CD4-positive, alpha-beta T cell treated with Interleukin-1 beta for 1 hour (primary cell): ENCODE data around the gene BRAT1.

Experiments
- DNase-seq, 2 donors: peaks; one replicate each; pipeline ENCODE4 v3.0.0-alpha.2; 2020 to 2022

Gene BRAT1

DNA sequence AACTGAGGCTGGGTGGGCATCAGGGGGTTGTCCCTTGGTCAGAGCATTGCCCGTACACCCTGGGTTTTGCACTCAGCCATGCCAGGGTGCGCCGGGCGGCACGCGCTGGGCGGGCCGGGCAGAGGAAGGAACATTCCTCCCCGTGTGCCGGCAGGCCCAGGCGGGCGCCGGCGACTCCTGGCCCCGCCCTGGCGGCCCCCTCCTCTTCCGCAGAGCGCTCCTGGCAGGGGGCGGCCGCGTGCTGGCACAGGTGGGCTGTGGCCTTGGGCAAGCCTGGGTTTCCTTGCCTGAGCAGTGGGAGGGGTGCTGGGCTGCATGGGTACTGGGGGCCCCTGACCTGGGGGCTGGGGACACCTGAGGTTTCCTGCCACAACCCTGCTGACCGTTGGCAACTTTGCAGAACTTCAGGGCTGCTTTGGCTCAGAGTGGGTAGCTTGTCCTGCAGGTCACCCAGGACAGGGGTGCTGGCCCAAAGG is 31.8 kb downstream of the BRAT1 start:
- DNase-seq: no peak

DNA sequence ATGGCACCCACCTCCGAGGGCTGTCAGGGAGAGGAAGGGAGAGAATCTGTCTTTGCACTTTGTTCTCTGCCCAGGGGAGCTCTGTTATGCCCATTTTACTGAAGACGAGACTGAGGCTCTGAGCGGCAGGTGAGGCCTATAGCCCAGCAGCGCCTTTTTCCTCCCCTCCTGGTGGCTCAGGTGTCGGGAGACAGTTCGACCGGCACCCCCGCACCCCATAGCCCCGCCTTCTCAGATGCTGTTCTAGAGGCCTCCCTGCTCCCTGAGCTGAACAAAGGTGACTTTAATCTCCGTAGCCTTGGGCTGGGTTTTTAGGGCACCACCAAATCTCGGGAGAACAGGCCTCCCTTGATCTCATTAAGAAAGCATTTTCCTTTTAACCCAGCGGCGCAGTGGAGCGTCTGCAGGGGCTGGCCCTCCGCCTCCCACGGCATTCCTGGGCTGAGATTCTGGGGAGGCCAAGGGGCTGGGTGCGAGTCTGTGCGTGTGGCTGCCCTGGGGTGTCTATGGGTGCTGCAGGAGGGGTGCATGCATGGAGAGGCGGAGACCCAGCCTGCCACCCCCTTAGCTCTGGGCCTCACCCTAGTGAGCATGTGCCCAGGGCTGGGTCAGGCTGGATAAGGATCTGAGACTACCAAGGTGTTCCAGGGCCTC is 32.4 kb downstream of the BRAT1 start:
- no peak for DNase-seq

DNA sequence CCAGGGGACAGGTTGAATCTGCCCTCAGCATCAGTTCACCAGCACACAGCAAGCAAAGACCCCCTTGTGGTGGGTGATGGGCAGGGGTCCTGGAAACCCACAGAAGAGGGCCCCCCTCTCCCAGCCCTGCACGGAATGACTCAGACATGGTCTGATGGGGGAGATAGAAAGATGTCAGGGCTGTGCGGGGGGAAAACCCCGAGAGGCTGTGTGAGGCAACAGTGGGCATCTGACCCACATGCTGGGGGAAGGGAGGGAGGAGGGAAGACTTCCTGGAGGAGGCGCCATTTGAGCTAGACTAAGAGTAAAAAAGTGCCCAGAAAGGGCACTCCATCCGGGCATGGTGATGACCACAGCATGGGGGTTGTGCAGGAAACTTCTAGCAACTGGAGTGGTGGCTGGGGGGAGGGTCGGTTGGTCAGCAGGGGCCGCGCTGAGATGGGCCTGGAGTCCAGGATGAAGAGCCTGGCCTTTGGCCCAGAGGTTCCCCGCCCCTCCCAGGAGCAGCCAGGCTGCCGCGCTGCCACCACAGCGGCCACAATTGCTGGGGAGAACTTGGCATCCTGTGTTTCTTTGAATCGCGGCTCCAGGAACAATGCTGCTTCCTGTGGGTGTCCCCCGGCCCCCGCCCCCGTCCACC is 33.3 kb downstream of the BRAT1 start:
- peak; percentile 76 to 79 for DNase-seq

DNA sequence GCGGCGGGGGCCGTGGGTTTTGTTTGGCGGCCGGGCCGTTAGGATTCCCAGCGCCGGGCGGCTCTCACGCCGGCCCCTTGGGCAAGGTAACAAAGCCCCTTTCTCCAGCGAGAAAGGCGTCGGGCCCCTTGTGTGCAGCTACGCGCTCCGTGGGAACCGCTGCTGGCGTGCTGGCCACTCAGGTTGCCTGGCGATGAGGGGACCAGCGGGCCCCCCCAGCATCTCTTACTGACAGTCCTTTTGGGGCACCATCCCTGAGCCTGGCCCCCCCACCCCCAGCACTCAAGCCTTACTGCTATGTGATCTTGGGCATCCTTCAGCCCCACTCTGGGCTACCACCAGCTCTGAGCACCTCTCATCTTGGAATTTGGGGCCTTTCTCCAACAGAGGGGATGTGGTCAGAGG is 34.0 kb downstream of the BRAT1 start:
- no peak for DNase-seq

DNA sequence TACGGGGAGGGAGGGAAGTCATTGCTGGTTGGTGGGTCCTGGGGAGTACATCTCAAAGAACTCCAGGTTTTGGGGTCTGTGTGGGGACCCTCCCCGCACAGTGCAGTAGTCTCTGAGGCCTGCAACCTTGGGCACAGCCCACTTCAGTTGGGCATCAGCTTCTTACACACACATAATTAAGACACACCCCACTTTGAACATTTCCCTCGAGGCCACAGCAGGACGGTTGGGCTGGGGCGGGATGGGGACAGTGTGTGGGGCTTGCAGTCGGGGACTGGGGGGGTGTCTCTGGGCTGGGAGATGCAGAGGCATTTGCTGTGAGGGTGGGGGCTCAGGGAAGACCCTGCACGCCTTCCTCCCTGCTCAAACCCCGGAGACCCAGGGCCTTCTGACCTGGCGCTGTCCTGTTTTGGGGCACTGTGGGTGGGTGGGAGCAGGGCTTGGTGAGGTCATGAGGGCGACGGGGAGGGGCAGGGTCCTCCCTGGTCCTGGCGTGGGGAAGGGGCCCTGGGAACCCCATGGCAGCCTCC is 34.5 kb downstream of the BRAT1 start:
- DNase-seq: no peak

DNA sequence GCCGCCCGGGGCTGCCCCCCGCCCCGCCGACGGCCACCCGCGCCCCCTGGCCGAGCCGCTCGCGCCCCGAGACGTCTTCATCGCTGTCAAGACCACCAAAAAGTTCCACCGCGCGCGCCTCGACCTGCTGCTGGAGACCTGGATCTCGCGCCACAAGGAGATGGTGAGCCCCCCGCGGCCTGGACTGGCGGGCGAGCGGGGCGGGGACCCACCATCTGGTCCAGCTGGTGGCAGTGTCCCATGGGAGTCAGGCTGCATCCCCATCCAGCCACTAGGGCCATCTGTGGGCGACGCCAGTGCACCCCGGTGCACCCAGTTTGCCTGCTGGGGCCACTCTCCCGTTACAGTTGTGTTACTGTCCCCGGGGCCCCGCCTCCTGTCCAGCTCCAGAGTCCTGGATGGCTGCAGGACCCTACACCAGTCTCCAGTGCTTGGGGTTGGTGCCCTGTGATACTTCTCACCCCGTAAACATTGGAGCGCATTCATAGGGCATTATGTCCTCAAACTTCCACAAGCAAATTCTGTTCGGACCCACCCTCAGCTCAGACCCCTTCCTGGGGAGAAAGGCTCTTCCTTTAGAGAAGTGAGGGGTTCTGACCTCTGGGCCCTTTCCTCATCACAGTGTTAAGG is 35.1 kb downstream of the BRAT1 start:
- peak in 1 of 2 donors; percentile 39 for DNase-seq

DNA sequence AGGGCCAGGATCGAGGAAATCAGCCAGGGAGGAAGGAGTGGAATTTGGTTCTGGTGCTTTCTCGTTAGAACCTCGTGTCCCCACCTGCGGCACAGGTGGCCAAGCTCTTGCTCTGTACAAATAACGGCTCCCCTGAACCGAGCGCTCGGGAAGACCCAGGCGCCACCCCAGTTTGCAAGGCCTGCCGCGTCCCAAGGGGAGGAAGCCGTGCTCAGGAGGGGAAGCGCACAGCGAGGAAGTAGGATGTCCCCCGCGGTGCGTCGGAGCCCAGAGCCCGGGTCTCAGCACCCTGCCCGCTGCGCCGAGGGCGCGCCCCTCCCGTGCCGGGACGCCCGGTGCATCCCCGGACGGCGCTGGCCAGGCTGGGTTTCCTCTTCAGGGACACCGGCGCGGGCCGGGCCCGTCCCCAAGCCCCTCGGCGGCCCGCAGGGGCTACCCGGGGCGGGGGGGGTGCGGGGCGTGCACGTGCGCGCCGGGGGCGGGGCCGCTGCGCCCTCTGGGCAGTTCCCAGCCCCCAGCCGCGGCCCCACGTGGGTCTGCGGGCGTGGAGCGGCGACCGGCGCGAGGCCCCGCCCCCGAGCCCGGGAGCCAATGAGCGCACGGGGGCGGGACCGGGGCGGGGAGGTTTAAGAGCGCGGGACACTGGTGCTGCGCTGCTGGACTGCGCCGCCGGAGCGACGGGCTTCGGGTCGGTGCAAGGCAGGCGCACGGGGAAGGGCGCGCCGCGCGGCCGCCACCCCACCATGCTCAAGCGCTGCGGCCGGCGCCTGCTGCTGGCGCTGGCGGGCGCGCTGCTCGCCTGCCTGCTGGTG is 36.0 kb downstream of the BRAT1 start, which contains the start of gene LFNG:
Gene LFNG (plus strand): TSS at position 656 of the 812 bp plus-strand sequence. CDS start 88 bp downstream, at position 744.
- peak; percentile 88 to 91 for DNase-seq

DNA sequence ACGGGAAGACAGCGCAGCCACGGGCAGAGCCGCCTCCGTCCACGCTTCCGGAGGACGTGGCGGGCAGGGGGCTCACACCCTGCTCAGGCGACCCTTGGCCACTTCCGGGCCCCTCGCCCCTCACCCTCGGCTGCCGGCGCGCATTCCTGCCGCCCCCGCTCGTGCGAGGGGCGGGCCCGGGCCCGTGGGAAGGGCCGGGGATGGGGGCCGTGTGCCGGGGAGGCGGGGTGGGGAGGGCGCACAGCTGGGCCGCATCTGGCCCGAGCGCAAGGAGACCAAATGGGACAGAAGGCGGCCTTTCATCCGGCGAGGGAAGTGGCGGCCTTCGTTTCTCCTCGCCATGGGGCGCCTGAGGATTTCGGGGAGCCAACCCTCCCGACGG is 36.6 kb downstream of the BRAT1 start:
- no peak for DNase-seq

DNA sequence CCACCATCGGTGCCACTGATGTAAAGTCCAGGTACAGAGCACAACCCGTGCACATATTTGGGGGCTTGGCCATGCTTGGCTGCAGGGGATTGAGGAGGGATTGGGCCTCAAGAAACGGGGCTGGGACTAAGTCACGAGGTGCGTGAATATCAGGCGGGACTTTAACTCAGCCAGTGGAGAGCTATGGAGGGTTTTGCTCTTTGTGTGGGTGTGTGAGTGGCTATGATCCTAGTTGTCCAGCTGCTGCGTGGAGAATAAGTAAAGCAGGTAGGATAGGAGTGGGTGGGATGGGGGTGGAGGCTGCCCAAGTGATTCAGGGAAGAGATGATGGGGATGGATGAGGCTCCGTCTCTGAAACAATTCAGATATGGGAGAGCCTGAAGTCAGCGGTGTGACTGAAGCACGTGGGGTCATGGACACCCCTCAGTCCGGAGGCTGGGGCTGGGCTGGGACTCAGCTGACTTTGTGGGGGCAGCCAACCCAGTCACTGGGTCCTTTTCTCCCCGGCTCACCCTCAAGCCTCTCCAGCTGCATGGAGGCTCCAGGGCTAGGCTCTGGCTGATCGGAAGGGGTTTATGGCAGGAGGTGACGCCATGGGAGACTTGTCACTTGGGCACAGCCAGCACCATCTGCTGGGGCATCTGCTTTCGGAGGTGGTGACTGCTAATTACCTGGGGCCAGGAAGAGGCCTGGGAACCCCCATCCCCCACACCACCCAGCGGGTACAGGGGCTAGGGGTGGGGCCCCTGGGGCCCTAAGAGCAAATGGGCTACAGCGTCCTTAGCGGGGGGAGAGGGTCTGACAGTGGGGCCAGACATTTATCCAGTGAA is 37.4 kb downstream of the BRAT1 start:
- no peak for DNase-seq

DNA sequence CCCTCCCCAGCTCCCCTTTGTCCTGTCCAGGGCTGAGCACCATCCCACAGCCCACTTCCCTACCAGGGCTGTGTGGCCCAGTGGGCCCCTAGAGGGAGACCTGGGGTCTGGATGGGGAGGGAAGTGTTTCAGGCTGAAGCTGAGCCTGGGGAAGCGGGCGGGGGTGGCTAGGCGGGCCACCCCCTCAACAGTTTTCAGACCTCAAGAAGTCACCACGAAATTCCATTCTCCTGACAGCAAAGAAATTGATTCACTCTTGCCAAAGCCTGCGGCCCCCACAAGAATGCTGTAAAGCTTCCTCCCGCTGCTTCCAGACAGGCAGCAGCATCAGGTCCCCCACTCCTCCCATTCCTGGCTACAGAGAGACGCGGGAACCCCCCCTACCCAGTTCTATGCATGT is 38.3 kb downstream of the BRAT1 start:
- no peak for DNase-seq

DNA sequence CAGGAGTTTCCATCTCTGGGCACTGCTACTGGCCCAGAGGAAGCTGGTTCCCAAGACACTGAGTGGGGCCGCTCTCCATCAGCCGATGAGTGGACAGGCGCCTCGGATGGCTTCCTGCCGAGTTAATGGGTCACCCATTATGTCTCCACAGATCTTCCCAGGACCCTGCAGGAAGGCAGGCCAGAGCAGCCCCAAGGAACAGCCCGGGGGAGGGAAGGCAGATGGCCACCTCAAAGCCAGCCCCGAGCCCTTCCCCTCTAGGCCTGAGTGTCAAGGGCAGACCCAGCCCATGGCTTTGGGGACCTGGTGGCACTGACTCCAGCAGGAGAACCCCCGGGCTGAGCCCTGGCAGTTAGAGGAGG is 39.1 kb downstream of the BRAT1 start:
- DNase-seq: no peak

DNA sequence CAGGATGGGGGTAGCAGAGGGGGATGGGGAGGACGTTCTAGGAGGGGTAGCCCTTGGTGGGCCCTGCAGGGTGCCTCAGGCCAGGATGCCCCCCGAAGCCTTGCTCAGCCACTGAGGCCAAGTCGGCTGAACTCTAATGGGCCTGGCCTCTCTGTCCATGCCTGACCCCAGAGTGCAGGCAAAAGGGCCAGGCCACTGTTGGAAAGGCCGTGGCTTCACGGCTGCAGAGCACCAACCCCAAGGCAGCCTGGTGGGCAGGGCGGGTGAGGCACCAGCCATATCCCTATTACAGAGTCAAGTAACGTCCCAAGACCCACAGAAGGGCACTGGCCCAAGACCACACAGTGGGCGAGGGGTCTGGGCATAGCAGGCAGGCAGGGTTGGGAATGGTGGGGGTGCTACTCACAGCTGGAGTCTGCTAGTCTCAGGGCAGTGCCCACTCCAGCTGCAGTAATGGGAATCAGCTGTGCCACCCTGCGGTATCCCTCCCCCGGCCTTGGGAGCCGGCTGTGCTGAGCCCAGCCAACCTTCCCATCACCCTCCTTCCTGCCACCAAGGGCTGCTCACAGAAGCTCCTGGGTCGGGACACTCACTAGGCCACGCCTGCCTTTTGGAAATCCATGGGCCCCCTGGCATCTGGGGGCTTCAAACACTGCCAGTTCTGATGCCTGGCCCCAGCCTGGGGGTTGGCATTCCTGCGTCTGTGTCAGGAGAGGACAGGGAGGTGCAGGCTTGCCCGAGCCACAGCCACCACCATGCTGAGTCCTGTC is 39.7 kb downstream of the BRAT1 start:
- DNase-seq: no peak

DNA sequence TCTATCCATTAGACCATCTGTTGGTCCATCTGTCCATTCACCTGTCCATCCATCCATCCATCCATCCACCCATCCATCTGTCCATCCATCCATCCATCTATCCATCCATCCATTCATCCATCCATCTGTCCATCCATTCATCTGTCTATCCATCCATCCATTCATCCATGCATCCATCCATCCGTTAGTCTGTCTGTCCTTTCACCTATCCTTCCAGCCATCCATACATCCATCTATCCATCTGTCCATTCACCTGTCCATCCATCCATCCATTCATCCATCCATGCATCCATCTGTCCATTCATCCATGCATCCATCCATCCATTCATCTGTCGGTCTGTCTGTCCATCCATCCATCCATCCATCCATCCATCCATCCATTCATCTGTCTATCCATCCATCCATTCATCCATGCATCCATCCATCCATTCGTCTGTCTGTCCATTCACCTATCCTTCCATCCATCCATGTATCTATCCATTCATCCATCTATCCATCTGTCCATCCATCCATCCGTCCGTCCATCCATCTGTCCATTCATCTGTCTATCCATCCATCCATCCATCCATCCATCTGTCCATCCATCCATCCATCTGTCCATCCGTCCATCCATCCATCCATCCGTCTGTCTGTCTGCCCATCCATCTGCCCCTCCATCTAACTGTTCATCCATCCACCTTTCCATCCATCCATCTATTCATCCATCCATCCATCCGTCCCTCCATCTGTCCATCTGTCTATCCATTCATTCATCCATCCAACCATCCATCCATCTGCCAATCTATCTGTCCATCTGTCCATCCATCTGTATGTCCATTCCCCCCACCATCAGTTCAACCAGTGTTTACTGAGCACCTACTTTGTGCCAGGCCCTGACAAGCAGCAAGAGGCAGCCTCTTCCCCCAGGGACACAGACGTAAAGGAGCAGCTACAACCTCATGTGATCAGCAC is 40.6 kb downstream of the BRAT1 start:
- no peak for DNase-seq

DNA sequence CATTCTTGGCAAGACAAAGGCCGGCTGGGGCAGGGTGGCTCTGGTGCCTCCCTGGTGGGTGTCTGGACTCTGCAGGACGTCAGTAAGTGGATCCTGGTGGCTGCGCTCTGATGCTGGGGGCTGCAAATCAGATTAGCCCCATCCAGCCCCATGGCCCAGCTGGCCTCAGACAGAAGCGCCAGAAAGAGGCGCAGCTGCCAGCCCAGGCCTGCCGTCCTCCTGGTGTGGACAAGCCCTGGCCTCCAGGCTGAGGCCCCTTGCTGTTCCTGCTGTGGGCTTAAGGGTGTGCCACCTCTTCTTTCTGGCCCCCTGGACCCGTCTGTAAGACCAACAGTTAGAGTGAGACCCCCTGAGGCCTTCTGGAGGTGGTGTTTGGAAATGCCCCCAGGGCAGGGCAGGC is 41.6 kb downstream of the BRAT1 start:
- DNase-seq: no peak

DNA sequence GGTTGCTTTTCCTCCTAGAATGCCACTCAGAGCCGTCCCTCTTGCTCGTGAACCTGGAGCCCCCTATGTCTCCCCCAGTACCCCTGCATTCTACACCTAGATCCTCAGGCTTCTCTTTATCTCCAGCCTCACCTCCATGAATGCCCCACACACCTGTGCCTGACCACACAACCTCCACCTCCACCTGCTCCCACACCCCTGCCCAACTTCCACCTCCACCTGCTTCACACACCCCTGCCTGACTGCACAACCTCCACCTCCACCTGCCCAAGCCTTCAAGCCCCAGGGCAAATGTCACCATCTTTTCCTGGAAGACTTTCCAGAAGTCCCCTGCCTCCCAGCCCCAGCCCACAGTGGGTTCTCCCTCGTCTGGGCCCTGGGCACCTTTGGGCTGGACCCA is 42.6 kb downstream of the BRAT1 start:
- DNase-seq: no peak

DNA sequence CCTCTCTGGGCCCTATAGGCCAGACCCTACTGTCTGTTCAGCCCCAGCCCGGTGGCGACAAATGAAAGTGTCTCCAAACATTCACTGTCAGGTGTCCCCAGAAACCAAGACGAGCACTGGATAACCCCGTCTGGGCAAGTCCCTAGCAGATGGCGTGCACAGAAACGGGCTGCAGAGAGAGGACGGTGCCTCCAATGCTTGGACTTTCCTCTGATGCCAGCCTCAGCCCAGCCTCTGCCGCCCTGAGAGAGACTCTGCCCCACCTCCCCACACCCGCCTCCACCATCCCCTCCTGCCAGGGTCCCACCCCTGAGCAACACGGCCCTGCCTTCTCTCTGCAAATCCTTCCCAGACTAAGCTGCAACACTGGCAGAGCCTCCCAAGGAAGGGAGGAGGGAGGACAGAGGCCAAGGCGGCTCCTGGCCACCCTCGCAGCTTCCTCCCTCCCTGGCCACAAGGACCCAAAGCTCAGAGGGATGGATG is 43.1 kb downstream of the BRAT1 start:
- peak in 1 of 2 donors; percentile 55 for DNase-seq

DNA sequence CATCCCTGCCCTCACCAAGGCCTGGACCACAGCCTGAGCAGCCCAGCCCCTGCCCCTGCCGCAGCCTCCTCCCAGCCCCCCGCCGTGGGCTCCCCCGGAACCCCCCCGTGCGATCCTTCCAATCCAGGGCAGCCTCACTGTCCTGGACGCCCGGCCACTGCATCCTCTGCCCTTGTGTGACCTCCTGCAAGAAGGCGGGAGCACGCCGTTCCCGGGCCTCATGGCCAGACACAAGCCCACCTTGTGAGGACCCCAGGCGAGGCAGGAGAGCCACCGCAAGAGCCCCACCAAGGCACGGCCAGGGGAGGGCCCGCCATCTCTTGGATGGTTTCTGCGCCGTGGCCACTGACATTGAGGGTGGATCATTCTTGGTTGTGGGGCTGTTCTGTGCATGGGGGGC is 43.6 kb downstream of the BRAT1 start:
- no peak for DNase-seq

DNA sequence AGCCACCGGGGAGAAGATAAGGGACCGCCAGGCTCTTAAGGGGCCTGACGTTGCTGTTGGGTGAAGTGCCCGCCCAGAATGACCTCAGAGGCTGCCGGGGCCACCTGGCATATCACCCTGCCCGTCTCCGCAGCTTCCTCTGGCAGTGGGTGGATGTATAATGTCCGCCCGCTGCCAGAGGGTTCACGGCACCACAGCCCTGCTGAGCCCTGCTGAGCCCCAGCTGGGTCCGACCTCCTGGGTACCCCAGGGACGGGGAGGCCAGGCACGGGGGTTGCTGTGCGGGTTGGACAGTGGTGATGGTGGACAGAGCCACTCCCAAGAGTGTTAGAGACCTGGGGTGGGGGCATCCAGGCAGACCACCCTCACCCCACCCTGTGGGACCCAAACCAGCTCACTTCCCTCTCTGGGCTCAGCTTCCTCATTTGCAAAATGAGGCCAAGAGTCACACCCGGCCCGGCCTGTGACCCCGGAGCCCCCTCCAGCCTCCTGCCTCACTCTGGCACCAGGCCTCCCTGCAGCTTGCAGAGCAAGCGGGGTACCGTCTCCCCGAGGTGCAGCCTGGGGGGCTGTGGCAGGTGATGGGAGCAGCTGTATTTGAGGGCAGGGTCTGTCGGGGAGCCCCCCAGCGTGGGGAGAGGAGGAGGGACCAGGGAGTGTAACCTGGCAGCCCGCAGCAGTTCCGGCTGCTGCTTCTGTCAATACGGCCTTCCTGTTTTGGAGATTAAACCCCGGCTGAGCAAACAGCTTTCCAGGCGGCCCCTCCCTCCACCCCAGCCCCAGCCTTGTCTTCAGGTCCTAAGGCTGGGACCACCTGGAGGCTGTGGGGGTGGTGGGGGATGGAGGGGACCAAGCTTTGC is 44.2 kb downstream of the BRAT1 start:
- peak; percentile 61 to 87 for DNase-seq
